Esophagus mucosa (tissue), 1 donor: ENCODE results near the gene OR11H6. TPM values are rescaled to one million over a fixed set of nuclear protein-coding genes. Genes with fewer than 3 reads are reported as not detected.
"Not testable (repeated sequence)": the region's sequence is repeated elsewhere in the genome, so short reads cannot be mapped to it uniquely, and the experiment has no call there.

Experiments
- ATAC-seq: fragments of 200-7000 bp; cut with Tn5 transposase; one replicate; pipeline ENCODE4 v1.9.1; 2020
- total RNA-seq: library from RNA; stranded (reverse); gene quantifications from one replicate; pipeline ENCODE4 v1.2.4, GENCODE V29; 2023
- donor health status: DM: yes; HTN: yes; CAD: no.

Gene OR11H6
- total RNA-seq = not detected

DNA sequence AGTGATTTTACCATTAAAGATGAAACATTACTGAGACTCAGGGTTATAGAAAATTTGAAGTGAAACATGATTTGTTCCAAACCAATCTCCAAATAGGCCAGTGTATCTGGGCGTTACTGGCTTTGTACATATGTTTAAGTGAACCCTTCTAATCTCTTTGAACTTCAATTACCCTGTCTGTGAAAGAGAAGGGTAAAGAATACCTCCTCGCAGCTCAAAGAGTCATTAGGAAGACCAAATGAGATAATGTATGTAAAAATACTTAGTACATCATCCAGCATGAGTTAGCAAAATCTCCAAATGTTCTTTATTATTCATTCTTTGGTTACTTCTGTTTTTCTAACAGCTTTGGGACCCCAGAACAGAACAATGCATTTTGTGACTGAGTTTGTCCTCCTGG, at the start of gene OR11H6:
Gene OR11H6 (plus strand): TSS at position 301 of the 400 bp plus-strand sequence. CDS start 0 bp downstream, at position 301.
- no peak for ATAC-seq

DNA sequence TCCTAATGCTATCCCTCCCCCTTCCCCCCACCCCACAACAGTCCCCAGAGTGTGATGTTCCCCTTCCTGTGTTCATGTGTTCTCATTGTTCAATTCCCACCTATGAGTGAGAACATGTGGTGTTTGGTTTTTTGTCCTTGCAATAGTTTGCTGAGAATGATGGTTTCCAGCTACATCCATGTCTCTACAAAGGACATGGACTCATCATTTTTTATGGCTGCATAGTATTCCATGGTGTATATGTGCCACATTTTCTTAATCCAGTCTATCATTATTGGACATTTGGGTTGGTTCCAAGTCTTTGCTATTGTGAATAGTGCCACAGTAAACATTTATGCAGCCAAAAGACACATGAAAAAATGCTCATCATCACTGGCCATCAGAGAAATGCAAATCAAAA, 49.3 kb upstream of the OR11H6 start:
- ATAC-seq = not testable (repeated sequence)

DNA sequence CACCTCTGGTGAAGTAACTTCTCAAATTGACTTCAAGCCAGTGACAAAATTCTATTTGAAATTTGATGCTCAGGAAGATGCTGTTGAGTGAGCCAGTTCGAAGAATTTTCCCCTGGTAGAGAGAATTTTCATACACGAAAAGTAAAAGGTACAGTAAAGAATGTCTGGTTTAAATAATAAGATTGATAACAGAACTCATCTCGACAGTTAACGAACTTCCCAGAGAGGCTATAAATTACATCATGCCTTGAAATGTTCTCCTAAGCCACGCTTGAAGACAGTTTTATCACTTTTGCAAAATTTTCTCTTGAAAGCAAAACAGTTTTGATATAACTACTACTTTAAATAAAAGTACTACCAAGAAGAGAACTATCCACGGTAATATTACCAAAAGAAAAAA, 47.2 kb upstream of the OR11H6 start:
- ATAC-seq = no peak

- ATAC-seq = no peak
These were observed 46.0 kb upstream of the OR11H6 start for GRCh38 chr14:20177433-20177974.

GRCh38 chr14:20179218-20179617, 44.3 kb upstream of the OR11H6 start:
- ATAC-seq = no peak

DNA sequence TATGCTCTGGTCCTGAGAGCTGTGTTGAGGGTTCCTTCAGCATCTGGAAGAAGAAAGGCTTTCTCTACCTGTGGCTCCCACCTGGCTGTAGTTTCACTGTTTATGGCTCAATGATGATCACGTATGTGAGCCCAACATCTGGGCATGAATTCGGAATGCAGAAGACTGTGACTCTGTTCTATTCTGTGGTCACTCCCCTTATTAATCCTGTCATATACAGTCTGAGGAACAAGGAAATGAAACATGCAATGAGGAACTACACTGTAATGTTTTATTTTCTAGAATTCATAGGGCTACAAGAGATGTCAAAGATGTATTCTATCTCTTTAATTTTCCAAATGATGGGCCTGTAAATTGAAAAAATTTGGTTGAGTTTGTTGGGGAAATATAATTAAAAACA, 43.6 kb upstream of the OR11H6 start:
- ATAC-seq = no peak

GRCh38 chr14:20180486-20180885, 43.0 kb upstream of the OR11H6 start:
- ATAC-seq = no peak

DNA sequence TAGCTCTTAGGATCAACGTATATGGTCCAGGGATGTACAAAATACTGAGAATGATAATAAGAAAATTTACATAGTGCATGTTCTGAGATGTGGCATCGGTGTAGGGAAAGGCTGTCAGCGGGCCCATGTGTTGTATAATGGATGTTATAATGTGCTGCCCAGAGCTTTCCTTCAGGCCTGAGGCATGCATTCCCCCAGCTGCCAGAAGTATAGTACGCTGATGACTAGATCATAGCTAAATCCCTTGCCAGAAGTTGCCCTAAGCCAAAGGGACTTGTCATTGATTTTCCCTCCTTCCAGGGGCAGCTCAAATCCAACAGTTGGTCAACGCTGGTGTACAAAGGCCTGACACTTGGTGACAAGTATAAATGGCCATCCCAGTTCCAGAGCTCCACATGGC, 39.3 kb upstream of the OR11H6 start:
- ATAC-seq = no peak

- ATAC-seq = no peak
These were observed 32.9 kb upstream of the OR11H6 start, which contains the start of gene OR11G2 for GRCh38 chr14:20190596-20190995. OR11G2 (plus strand) TSS chr14:20190896; CDS start chr14:20197438, 6,542 bp downstream.

DNA sequence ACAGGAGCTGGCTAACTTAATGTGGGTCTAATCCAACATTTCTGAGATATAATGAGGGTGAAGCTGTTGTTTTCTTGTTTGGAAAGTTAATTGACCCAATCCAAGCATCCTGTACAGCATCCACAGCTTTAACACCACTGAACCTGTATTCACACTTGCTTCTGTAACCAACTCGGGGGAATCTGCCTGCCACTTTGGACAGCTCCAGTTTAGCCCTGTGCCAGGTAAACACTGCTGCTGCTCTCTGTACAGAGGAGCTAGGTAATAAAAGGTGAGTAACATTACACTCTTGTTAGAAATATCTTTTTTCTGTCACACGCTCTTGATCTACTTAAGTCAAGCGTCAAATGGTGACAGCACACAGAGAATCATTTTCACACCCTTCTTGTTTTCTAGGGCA, 32.1 kb upstream of the OR11H6 start:
- ATAC-seq = no peak

DNA sequence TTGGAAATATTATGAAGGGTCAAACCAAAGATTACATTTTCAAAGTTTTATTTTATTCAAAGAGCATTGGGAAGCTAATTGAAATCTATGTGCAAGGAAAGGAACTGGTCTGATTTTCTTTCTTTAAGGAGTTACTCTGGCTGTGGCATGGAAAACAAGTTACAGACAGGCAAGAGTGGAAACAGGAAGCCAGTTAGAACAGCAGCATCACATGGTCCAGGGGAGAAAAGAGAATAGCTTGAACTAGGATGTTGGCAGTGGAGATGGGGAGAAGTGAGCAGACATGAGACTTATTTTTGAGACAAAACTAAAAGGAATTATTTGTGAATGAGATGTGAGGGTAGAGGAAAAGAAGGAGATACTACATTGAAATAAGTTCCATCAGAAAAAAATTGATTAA, 29.4 kb upstream of the OR11H6 start:
- no peak for ATAC-seq

DNA sequence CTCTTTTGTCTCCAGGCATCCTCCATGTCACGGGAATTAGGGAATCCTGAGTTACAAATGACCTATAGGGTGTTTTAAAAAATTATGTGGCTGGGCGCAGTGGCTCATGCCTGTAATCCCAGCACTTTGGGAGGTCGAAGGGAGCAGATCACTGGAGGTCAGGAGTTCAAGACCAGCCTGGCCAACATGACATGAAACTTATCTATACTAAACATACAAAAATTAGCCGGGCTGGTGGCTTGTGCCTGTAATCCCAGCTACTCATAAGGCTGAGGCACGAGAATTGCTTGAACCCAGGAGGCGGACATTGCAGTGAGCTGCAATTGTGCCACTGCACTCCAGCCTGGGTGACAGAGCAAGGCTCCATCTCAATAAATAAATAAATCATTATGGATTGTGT, 28.3 kb upstream of the OR11H6 start:
- not testable (repeated sequence) for ATAC-seq

DNA sequence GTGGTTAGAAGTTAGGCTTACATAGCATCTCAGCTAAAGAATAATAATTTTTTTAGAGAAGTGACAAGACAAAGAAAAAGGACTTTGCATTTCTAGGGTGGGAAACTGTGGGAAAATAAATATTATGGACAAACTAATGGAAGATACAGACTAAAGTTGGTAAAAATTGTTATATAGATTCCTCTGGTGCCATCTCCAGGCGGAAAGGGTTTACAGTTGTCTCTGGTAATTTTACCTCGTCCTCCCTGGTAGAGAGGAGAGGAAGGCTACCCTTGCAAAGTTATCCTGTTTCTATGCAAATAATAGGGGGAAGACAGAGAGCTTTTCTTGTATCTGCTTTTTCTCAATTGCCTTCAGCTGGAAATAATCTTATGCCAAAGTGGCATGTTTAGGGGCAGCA, 27.6 kb upstream of the OR11H6 start:
- ATAC-seq = no peak

DNA sequence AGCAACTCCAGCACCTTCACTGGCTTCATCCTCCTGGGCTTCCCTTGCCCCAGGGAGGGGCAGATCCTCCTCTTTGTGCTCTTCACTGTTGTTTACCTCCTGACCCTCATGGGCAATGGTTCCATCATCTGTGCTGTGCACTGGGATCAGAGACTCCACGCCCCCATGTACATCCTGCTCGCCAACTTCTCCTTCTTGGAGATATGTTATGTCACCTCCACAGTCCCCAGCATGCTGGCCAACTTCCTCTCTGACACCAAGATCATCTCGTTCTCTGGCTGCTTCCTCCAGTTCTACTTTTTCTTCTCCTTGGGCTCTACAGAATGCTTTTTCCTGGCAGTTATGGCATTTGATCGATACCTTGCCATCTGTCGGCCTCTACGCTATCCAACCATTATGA, 26.1 kb upstream of the OR11H6 start:
- ATAC-seq = no peak

DNA sequence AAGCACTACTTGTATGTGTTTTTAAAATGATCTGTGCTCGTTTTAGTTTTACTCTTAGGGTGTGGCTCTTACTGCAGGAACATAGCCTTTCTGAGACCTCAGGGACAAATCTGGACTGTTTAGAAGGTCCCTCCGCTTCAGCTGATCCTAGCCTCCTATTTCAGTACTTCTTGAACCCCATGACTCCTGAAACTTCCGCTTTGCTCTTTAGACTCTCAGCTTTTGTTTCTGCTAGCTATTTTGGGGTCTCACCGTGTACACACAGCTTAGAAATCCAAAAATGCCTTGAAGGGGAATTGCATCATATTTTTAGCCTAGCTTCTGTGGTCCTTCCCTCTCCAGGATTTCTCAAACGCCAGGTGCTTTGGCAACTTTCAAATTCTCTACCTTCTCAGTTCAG, 24.5 kb upstream of the OR11H6 start:
- no peak for ATAC-seq

GRCh38 chr14:20204721-20205120, 18.8 kb upstream of the OR11H6 start:
- ATAC-seq = no peak

GRCh38 chr14:20209595-20209994, 13.9 kb upstream of the OR11H6 start:
- no peak for ATAC-seq

DNA sequence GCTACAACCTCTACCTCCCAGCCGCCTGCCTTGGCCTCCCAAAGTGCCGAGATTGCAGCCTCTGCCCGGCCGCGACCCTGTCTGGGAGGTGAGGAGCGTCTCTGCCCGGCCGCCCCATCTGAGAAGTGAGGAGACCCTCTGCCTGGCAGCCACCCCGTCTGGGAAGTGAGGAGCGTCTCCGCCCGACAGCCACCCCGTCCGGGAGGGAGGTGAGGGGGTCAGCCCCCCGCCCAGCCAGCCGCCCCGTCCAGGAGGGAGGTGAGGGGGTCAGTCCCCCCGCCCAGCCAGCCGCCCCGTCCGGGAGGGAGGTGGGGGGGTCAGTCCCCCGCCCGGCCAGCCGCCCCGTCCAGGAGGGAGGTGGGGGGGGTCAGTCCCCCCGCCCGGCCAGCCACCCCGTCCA, 11.1 kb upstream of the OR11H6 start:
- ATAC-seq = not testable (repeated sequence)

DNA sequence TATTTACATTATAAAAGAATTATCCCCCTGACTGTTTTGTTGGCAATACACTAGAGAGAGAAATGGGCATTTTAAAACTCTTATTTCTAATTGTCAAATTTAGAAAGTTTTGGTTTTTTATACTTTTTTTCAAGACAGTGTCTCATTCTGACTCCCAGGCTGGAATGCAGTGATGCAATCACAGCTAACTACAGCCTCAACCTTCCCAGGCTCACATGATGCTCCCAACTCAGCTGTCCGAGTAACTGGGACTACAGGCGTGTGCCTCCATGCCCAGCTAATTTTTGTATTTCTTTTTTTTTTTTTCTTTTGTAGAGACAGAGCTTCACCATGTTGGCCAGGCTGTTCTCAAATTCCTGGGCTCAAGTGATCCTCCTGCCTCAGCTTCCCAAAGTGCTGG, 8.3 kb upstream of the OR11H6 start:
- ATAC-seq = no peak

- no peak for ATAC-seq
These were observed 4.5 kb upstream of the OR11H6 start for GRCh38 chr14:20219033-20219432.

GRCh38 chr14:20228681-20229080, 5.2 kb downstream of the OR11H6 start, which contains the start of gene OR11H7:
OR11H7 (plus strand) TSS chr14:20228981.
- ATAC-seq = no peak

DNA sequence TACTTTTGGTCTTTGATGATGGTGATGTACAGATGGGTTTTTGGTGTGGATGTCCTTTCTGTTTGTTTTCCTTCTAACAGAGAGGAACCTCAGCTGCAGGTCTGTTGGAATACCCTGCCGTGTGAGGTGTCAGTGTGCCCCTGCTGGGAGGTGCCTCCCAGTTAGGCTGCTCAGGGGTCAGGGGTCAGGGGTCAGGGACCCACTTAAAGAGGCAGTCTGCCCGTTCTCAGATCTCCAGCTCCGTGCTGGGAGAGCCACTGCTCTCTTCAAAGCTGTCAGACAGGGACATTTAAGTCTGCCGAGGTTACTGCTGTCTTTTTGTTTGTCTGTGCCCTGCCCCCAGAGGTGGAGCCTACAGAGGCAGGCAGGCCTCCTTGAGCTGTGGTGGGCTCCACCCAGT, 11.9 kb downstream of the OR11H6 start:
- not testable (repeated sequence) for ATAC-seq

DNA sequence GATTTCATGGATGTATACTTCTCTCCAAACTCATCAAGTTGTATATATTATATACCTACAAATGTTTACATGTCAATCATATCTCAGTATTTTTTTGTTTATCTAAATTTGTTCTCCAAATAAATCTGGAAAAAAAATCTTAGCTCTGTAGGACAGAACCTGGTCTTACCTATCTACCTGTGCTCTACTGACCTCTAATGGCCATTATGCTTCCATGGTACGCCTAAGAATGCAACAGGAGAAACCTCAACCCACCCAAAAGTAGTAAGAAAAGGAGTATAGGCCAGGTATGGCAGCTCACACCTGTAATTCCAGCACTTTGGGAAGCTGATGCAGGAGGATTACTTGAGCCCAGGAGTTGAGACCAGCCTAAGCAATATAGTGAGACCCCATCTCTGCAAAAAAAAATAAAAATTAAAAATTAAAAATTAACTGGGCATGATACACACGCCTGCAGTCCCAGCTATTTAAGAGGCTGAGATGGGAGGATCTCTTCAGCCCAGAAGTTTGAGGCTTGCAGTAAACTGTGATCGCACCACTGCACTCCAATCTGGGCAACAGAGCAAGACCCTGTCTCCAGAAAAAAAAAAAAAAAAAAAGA, 24.2 kb downstream of the OR11H6 start:
- no peak for ATAC-seq

DNA sequence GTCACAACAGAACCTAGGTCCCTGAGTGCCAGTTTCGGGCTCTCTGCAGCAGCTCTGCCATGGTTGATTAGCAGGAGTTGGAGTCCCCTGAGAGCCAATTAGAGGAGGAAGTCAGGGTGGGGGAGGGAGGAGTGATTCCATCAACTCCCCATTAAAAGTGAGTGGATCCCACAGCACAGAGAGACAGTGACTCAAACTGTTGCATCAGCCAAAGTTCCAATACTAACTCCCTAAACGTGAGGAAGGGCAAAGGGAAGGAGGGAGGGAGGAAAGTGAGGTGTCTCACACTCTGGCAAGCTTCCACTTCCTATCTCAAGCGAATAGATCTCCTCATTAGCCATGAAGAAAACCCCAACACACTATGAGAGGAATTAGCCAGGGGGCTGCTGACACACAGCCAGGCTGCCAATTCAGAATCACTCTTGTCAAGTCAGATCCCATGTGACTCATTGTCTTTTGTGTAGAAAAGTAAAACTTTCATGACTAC, 39.2 kb downstream of the OR11H6 start:
- ATAC-seq = peak; percentile 69

- not testable (repeated sequence) for ATAC-seq
These were observed 40.9 kb downstream of the OR11H6 start for GRCh38 chr14:20264361-20264760.
